ENCODE measurements around the gene ELMO1. TPM values are rescaled to one million over a fixed set of nuclear protein-coding genes. Genes with fewer than 3 reads are reported as not detected.

The ELMO1 gene
- total RNA-seq, 1 donor from 2014 or later = 53.8 TPM

- DNase-seq (no peak), ATAC-seq (no peak)
- Histone ChIP-seq H3K27ac (no peak overlapping the region), H3K36me3 (no peaks in the 10 kb centered on the region), H3K9me3 (no peaks in the 10 kb centered on the region), H3K27me3 (no peaks in the 10 kb centered on the region), H3K4me1 (peaks cover 11% of the 10 kb centered on the region), H3K4me3 (no peak overlapping the region)
- intact Hi-C loops (cut with DNase I) = no loop called here
- TF ChIP-seq, protein P1, sequence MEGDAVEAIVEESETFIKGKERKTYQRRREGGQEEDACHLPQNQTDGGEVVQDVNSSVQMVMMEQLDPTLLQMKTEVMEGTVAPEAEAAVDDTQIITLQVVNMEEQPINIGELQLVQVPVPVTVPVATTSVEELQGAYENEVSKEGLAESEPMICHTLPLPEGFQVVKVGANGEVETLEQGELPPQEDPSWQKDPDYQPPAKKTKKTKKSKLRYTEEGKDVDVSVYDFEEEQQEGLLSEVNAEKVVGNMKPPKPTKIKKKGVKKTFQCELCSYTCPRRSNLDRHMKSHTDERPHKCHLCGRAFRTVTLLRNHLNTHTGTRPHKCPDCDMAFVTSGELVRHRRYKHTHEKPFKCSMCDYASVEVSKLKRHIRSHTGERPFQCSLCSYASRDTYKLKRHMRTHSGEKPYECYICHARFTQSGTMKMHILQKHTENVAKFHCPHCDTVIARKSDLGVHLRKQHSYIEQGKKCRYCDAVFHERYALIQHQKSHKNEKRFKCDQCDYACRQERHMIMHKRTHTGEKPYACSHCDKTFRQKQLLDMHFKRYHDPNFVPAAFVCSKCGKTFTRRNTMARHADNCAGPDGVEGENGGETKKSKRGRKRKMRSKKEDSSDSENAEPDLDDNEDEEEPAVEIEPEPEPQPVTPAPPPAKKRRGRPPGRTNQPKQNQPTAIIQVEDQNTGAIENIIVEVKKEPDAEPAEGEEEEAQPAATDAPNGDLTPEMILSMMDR (IDR thresholded peaks at IDR 0.05) = no peak
Observed at GRCh38 chr7:37107047-37107750, 341.5 kb downstream of the ELMO1 start.

- no peaks in the 10 kb centered on the region for H3K27me3 ChIP-seq
- H3K4me1 ChIP-seq = peaks cover 11% of the 10 kb centered on the region
- no peaks in the 10 kb centered on the region for H3K36me3 ChIP-seq
- no peak overlapping the region for H3K4me3 ChIP-seq
- no peak for DNase-seq
- intact Hi-C loops (cut with DNase I) = no loop called here
- ATAC-seq = no peak
- no peaks in the 10 kb centered on the region for H3K9me3 ChIP-seq
- TF ChIP-seq, protein P1 (IDR thresholded peaks at IDR 0.05) = no peak
- H3K27ac ChIP-seq = no peak overlapping the region
Observed at GRCh38 chr7:37105762-37106161, 342.9 kb downstream of the ELMO1 start.

DNA sequence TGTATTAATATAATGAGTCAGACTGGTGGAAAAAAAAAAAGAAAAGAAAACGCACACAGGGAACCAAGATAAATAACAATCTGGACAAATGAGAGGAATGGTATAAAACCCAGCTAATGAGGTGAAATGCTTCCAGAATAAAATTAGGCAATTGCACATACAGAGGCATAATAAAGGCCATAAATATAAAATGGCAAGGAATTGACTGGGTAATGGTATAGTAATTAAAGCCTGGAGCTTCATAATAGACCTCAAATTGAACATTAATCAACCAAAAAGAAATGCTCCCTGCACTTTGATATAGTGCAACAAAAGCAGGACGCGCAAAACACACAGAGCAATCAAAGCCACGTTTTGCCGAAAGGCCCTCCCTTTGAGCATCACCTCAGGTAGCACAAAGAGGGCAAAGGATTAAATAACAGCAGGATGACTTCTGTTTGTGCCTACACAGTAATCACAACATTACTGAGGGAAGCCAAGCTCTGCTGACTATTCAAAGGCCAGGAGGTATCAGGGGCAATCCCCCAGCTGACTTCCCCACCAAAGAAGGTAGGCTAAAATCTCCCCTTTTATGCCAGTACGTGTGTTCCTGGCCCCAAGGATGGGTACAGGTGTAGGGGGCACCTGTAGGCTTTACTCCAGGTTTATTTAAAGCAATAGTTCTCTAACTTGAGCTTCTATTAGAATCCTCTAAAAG, 343.7 kb downstream of the ELMO1 start:
- TF ChIP-seq, protein P1 (IDR thresholded peaks at IDR 0.05) = no peak
- no peak for ATAC-seq

DNA sequence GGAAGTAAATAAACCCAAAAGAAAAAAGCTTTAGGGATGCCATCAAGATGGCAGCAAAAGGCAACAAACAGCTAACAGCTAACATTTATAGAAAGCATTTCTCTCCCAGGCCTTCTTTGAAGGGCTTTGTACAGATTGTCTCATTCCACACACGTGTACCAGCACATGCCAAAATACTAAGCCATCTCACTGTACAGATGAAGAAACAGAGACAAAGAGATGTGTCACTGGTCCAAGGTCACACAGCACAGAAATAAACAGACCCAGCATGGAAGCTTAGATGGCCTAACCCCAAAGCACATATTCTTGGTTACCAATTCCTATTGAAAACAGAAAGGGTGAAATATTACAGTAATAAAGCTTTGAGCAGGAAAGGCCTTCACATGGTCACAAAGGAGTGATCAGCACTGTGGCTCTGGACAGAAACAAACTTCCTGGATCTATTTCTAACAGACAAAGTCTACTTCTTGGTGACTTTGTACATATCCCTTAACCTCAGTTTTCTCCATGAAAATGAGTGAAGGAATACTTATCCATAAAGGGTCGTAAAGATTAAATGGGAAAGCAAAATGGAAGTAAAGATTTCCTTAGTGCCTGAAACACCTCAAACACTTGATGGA, 346.0 kb downstream of the ELMO1 start:
- DNase-seq (no peak), ATAC-seq (no peak)
- Histone ChIP-seq H3K4me3 (no peak overlapping the region), H3K9me3 (no peaks in the 10 kb centered on the region), H3K4me1 (no peaks in the 10 kb centered on the region), H3K36me3 (no peaks in the 10 kb centered on the region), H3K27me3 (no peaks in the 10 kb centered on the region), H3K27ac (no peak overlapping the region)
- TF ChIP-seq, protein P1 (IDR thresholded peaks at IDR 0.05) = no peak
- intact Hi-C loops (cut with DNase I) = no loop called here

More for the DNA sequence above, 343.7 kb downstream of the ELMO1 start:
- Histone ChIP-seq H3K27ac (no peak overlapping the region), H3K9me3 (no peaks in the 10 kb centered on the region), H3K36me3 (no peaks in the 10 kb centered on the region), H3K4me1 (peaks cover 11% of the 10 kb centered on the region), H3K27me3 (no peaks in the 10 kb centered on the region), H3K4me3 (no peak overlapping the region)
- intact Hi-C loops (cut with DNase I) = no loop called here
- no peak for DNase-seq

DNA sequence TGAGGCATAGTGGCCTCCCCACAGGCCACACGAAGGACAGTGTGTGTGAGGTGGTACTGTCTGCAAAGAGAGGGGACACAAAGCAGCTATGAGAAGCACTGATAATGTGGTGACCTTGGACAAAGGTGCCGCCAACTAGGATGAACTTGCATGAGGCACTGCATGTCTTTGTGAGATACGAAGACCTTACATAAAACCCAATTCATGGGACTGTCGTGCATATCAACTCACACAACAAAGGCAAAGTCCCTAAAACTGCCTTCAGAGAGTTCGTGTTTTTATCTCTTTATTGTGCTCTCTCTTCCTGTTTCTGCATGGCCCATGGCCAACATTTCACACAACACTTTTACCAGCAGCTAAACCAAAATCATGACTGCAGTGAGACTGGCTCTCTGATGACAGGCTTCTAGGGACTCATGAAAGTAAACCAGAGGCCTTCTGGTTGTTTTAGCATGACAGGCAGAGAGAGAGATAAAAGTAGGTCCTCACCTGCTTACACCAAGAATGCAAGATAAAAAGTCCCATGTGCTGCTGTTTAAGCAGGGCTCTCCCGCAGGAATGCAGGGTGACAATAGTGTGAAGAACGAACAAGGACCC, 347.8 kb downstream of the ELMO1 start:
- intact Hi-C loops (cut with DNase I) = no loop called here
- TF ChIP-seq, protein P1 (IDR thresholded peaks at IDR 0.05) = no peak
- peaks cover 6% of the 10 kb centered on the region for H3K36me3 ChIP-seq
- ATAC-seq (no peak), DNase-seq (no peak)
- no peaks in the 10 kb centered on the region for H3K4me1 ChIP-seq
- no peaks in the 10 kb centered on the region for H3K27me3 ChIP-seq
- H3K4me3 ChIP-seq = no peak overlapping the region
- no peaks in the 10 kb centered on the region for H3K9me3 ChIP-seq
- H3K27ac ChIP-seq = no peak overlapping the region
